AG04449 (cell line): ENCODE data around the gene CDC37.

Experiments
- CTCF ChIA-PET: fragments of 350-600 bp; formaldehyde crosslinking; extraction: SDS; loops from one replicate; lab custom pipeline; 2021; ENCODE audit warnings: antibody characterized with exemption; lab: Yijun Ruan, JAX
- POLR2A ChIA-PET: fragments of 400-600, 350-600 bp; formaldehyde crosslinking; extraction: SDS; loops from one replicate; lab custom pipeline; 2020; ENCODE audit warnings: antibody characterized with exemption, inconsistent platforms; lab: Yijun Ruan, JAX
- DNase-seq: peaks from one replicate; pipeline ENCODE4 v3.0.0-alpha.2; 2010; ENCODE audit warnings: low read depth, low spot score
- H3K4me3 ChIP-seq: 2 replicates; pipeline ENCODE4 v1.5.1; 2011; ENCODE audit warnings: low read depth, mild to moderate bottlenecking, control low read depth, low read length
- TF ChIP-seq, protein P1 (sequence below): IDR thresholded peaks from one replicate; pipeline ENCODE4 v1.5.1; 2011; ENCODE audit warnings: mild to moderate bottlenecking, moderate library complexity, low read length, control low read depth, inconsistent platforms; ENCODE audit not compliant: insufficient read depth; ENCODE audit errors: missing control alignments

The CDC37 gene

GRCh38 chr19:10346509-10346908, 56.8 kb downstream of the CDC37 start:
- no peak overlapping the region for H3K4me3 ChIP-seq
- TF ChIP-seq, protein P1, sequence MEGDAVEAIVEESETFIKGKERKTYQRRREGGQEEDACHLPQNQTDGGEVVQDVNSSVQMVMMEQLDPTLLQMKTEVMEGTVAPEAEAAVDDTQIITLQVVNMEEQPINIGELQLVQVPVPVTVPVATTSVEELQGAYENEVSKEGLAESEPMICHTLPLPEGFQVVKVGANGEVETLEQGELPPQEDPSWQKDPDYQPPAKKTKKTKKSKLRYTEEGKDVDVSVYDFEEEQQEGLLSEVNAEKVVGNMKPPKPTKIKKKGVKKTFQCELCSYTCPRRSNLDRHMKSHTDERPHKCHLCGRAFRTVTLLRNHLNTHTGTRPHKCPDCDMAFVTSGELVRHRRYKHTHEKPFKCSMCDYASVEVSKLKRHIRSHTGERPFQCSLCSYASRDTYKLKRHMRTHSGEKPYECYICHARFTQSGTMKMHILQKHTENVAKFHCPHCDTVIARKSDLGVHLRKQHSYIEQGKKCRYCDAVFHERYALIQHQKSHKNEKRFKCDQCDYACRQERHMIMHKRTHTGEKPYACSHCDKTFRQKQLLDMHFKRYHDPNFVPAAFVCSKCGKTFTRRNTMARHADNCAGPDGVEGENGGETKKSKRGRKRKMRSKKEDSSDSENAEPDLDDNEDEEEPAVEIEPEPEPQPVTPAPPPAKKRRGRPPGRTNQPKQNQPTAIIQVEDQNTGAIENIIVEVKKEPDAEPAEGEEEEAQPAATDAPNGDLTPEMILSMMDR = no peak
- ChIA-PET CTCF (interaction anchor here (1.7 to 1.9 kb wide), 2 partner anchors 45 to 88 kb away, joined by 4 read pairs; no protein-coding TSS in a partner anchor), POLR2A (no interaction called here)
- no peak for DNase-seq

- no peak for DNase-seq
- TF ChIP-seq, protein P1 = no peak
- ChIA-PET POLR2A (interaction anchor here (0.7 to 0.8 kb wide), 2 partner anchors 21 to 32 kb away, joined by 4 to 5 read pairs; no protein-coding TSS in a partner anchor), CTCF (interaction anchor here (0.9 to 1.9 kb wide), 6 partner anchors 43 to 89 kb away, joined by 3 to 6 read pairs (median 4); partner anchors contain the start of gene ICAM1)
- H3K4me3 ChIP-seq = no peak overlapping the region
These were observed 58.6 kb downstream of the CDC37 start for GRCh38 chr19:10344780-10345179.

- no peak for DNase-seq
- TF ChIP-seq, protein P1 = no peak
- ChIA-PET POLR2A (interaction anchor here (0.6 to 1.1 kb wide), 3 partner anchors 10 to 504 kb away, joined by 3 to 5 read pairs (median 3); no protein-coding TSS in a partner anchor), CTCF (interaction anchor here (1.1 to 1.9 kb wide), 3 partner anchors 44 to 84 kb away, joined by 3 to 8 read pairs (median 4); no protein-coding TSS in a partner anchor)
- no peak overlapping the region for H3K4me3 ChIP-seq
These were observed 59.8 kb downstream of the CDC37 start for GRCh38 chr19:10343495-10343894.
